MCF 10A (cell line): ENCODE measurements around the gene CYBC1. TPM values are rescaled to one million over a fixed set of nuclear protein-coding genes. Genes with fewer than 3 reads are reported as not detected.

Experiments used
- Bru-seq: library from RNA; stranded (reverse); fragments of 400-500 nt; gene quantifications from one replicate; lab custom pipeline; 2021; lab: Mats Ljungman, UMichigan
- BruChase-seq, 2 experiments: library from RNA; stranded (reverse); fragments of 400-500 nt; gene quantifications; one replicate each; lab custom pipeline; 2021; lab: Mats Ljungman, UMichigan
- BruUV-seq: library from RNA; stranded (reverse); fragments of 400-500 nt; replicated peaks from 2 replicates; lab custom pipeline; 2021; lab: Mats Ljungman, UMichigan
- CTCF ChIA-PET: fragments of 300-600 bp; sonication (Branson Sonifier 250); formaldehyde crosslinking; extraction: SDS; loops from one replicate; lab custom pipeline; 2021; ENCODE audit warnings: antibody characterized with exemption, inconsistent platforms; lab: Yijun Ruan, JAX
- POLR2A ChIA-PET: fragments of 300-600, 350-650 bp; sonication (Branson Sonifier 250); formaldehyde crosslinking; extraction: SDS; loops from one replicate; lab custom pipeline; 2020; ENCODE audit warnings: antibody characterized with exemption, inconsistent platforms; lab: Yijun Ruan, JAX
- DNase-seq: peaks from one replicate; pipeline ENCODE4 v3.0.0-alpha.2; 2018; ENCODE audit not compliant: unreplicated experiment
- H3K27ac Mint-ChIP-seq: one replicate; pipeline ENCODE4 v1.8.0; 2022; ENCODE audit warnings: mild to moderate bottlenecking, low read depth, mixed read lengths; ENCODE audit not compliant: unreplicated experiment
- H3K27me3 Mint-ChIP-seq: one replicate; pipeline ENCODE4 v1.8.0; 2022; ENCODE audit warnings: mixed read lengths; ENCODE audit not compliant: insufficient read depth, unreplicated experiment
- H3K36me3 Mint-ChIP-seq: one replicate; pipeline ENCODE4 v1.8.0; 2022; ENCODE audit warnings: mild to moderate bottlenecking, moderate library complexity, mixed read lengths; ENCODE audit not compliant: insufficient read depth, unreplicated experiment
- H3K4me1 Mint-ChIP-seq: one replicate; pipeline ENCODE4 v1.8.0; 2022; ENCODE audit warnings: mixed read lengths; ENCODE audit not compliant: insufficient read depth, unreplicated experiment
- H3K4me3 Mint-ChIP-seq: one replicate; pipeline ENCODE4 v1.8.0; 2022; ENCODE audit warnings: mild to moderate bottlenecking, moderate library complexity, mixed read lengths; ENCODE audit not compliant: unreplicated experiment
- H3K9me3 Mint-ChIP-seq: one replicate; pipeline ENCODE4 v1.8.0; 2022; ENCODE audit warnings: mixed read lengths; ENCODE audit not compliant: unreplicated experiment
- CTCF ChIP-seq: fragments of 200-600 bp; IDR thresholded peaks from one replicate; pipeline ENCODE4 v1.8.0; 2022; ENCODE audit warnings: antibody characterized with exemption, mild to moderate bottlenecking; ENCODE audit not compliant: unreplicated experiment
- intact Hi-C: fragments of 100-400 bp; cut with micrococcal nuclease; formaldehyde crosslinking; loops from 2 replicates; pipeline ENCODE4 v1.14.1; 2022
- long read RNA-seq: library from polyadenylated mRNA; stranded (forward); transcript quantifications from one replicate; pipeline ENCODE4 v2.0.0, GENCODE V29; 2022
- total RNA-seq: library from RNA; stranded (reverse); gene quantifications from 2 replicates; pipeline ENCODE4 v1.2.3, GENCODE V29; 2022

The CYBC1 gene
- total RNA-seq = 38.0 and 45.4 TPM in 2 replicates
- Bru-seq, nascent RNA = percentile 58 among the genes with signal in this experiment
- percentile 79 among the genes with signal in this experiment for BruChase-seq, experiment 1, labeled RNA remaining after a 6-hour chase
- percentile 69 among the genes with signal in this experiment for BruChase-seq, experiment 2, labeled RNA remaining after a 2-hour chase
- long read RNA-seq, transcript CYBC1-201 (7 exons, 2,093 nt) = major isoform, 30 of 57 reads
- long read RNA-seq, partial matches to known transcripts = 10 of 57 reads
- long read RNA-seq, other reads (novel, unspliced or antisense) = 9 of 57 reads

GRCh38 chr17:82450357-82451106 lies at the start of gene CYBC1:
Gene CYBC1, minus strand, starts transcription at chr17:82450752. Its CDS starts 1,498 bp downstream, at chr17:82449254.
- peak within 1 kb of the TSS; percentile 80 for H3K4me3 Mint-ChIP-seq
- H3K36me3 Mint-ChIP-seq = peaks cover 19% of the 10 kb centered on the region
- H3K27ac Mint-ChIP-seq = peak within 1 kb of the TSS; percentile 94
- DNase-seq = peak; percentile 86
- TSS peak; percentile 57 for BruUV-seq
- TF ChIP-seq CTCF = no peak
- H3K4me1 Mint-ChIP-seq = no peaks in the 10 kb centered on the region
- intact Hi-C loops = loop anchor here (1.0 to 5.0 kb wide), 2 partner anchors 44 to 77 kb away; no protein-coding TSS in a partner anchor
- no peaks in the 10 kb centered on the region for H3K9me3 Mint-ChIP-seq
- no peaks in the 10 kb centered on the region for H3K27me3 Mint-ChIP-seq
- ChIA-PET POLR2A (interaction anchor here (0.9 to 1.8 kb wide), 11 partner anchors 7 to 86 kb away, joined by 3 to 8 read pairs (median 3); partner anchors contain the start of genes FOXK2 and NARF), CTCF (interaction anchor here (0.8 kb wide), 1 partner anchor 28 kb away, joined by 5 read pairs; no protein-coding TSS in a partner anchor)

GRCh38 chr17:82497483-82498405 lies 47.2 kb upstream of the CYBC1 start:
- H3K4me1 Mint-ChIP-seq = peaks cover 40% of the 10 kb centered on the region
- ChIA-PET POLR2A (interaction anchor here (0.6 to 7.0 kb wide), 5 partner anchors 23 to 80 kb away, joined by 3 to 128 read pairs (median 5); partner anchors contain the start of gene FOXK2), CTCF (no interaction called here)
- H3K27ac Mint-ChIP-seq = peak overlapping the region; percentile 54
- peak overlapping the region; percentile 68 for H3K4me3 Mint-ChIP-seq
- intact Hi-C loops = no loop called here
- no peaks in the 10 kb centered on the region for H3K27me3 Mint-ChIP-seq
- H3K36me3 Mint-ChIP-seq = peaks cover 10% of the 10 kb centered on the region
- BruUV-seq = no TSS peak
- H3K9me3 Mint-ChIP-seq = no peaks in the 10 kb centered on the region
- TF ChIP-seq CTCF = no peak
- peak; percentile 22 for DNase-seq

GRCh38 chr17:82496529-82497434 lies 46.2 kb upstream of the CYBC1 start:
- no TSS peak for BruUV-seq
- intact Hi-C loops = no loop called here
- DNase-seq = peak; percentile 89
- POLR2A ChIA-PET = interaction anchor here (0.6 to 7.0 kb wide), 15 partner anchors 10 to 290 kb away, joined by 3 to 128 read pairs (median 5); partner anchors contain the start of genes FOXK2 and NARF
- Mint-ChIP-seq H3K4me1 (peaks cover 40% of the 10 kb centered on the region), H3K27me3 (no peaks in the 10 kb centered on the region), H3K9me3 (no peaks in the 10 kb centered on the region), H3K27ac (peak overlapping the region; percentile 54), H3K36me3 (peaks cover 10% of the 10 kb centered on the region), H3K4me3 (peak overlapping the region; percentile 68)
- TF ChIP-seq CTCF = no peak
- CTCF ChIA-PET = interaction anchor here (0.6 to 1.0 kb wide), 3 partner anchors 29 to 53 kb away, joined by 3 to 6 read pairs (median 3); no protein-coding TSS in a partner anchor
